ENCODE results near the gene CHCHD6.
A peak's percentile ranks its signal among the peaks of the same experiment; 100 is the strongest.

Gene CHCHD6

DNA sequence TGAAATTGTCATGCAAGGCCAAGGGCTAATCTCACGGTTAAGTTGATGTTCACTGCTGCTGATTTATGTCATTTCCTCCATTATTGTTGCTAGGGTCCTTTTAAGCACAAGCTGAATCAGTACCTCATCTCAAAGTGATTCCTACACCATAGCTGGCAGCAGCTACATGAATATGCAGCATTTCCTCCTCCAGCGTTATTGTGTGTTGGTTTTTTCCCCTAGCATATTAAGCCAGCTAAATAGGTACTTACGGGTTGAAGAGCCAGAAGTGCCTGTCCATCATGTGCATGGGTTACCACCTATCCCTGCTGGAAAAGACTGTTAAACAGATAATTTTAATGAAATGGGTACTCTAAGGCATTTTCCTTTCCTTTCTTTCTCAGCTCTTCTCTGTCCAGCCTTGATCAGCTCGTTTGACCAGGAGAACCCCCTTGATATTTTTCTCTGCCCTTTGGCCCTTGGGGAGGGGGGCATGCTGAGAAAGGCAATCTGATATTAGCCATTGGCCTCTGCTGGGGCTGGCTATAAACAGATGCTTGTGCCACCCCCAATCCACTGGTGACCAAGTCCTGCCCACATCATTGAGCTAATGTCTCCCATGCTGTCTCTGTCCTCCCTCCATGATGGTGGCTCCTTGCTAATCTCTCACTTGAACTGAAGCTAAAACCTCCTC is 163.3 kb downstream of the CHCHD6 start:
- no peak for DNase-seq

DNA sequence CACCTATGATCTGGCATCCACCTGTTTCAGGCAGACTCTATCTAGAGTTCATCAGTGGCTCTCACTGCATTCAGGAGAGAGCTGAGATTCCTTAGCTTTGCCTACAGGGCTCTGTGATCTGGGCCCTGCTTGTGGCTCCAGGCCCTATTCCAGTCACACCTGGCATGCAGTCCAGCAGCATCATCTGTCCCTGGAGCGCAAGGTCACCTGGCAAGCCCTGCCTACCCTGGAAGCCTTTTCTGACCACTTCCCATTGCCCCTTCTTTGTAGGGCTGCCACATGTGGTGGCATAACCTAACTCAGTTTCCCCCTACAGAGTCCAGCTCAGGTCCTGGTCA is 163.8 kb downstream of the CHCHD6 start:
- DNase-seq, result no peak

DNA sequence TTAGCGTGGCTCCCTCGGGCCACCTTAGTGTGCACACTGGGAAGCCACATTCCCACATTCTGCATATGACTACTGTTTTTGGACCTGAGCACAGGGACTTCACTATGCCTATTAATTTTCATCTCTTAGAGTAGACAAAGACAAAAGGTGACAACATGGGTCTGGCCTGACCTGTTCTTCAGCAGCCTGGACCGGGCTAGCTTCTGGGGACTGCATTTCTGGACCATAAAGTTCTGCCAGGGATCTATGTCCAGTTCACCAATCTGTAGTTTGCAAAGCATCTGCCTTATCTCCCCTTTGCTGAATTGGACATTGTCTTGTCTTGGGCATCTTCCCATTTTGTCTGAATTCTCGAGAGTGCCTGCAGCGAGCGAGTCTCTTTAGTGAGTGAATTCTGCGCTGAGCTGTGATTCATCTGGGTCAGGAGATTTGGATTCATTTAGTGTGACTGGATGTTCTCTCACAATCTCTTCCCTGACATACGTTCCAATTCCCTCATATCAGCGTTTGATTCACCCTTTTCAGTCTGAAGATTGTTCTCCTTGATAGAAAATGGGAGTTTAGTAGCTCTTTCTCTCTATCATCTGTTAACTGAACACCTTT is 166.7 kb downstream of the CHCHD6 start:
- DNase-seq, result no peak

DNA sequence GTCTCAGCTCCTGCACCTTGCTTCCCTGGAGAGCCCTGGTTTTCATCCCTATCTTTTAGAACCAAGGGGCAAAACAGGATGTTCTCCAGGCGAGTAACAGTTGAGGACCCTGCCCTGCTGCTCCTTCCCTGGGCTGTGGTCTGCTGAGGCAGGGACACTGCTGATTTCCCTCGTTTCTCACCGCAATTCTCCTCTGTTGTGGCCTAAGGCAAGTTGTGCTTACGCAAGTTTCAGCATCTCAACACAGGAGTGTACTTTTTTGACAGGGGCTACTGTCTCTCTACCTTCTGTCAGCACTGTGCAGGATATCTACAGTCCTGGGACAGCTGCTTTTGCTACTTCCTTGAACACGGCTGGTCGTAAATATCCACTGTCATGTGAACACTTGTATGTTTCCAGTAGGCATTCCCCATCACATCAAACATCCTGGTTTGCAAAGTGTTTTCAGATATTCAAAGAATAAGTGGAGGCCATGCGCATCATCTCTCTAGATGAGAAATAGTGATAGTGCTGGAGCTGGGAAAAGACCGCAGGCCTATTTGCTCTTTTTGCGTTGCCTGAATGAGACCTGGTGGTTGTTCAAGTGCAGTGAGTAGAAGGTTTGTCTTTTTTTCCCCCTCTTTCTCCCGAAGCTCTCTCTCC is 168.8 kb downstream of the CHCHD6 start:
- DNase-seq, result no peak

DNA sequence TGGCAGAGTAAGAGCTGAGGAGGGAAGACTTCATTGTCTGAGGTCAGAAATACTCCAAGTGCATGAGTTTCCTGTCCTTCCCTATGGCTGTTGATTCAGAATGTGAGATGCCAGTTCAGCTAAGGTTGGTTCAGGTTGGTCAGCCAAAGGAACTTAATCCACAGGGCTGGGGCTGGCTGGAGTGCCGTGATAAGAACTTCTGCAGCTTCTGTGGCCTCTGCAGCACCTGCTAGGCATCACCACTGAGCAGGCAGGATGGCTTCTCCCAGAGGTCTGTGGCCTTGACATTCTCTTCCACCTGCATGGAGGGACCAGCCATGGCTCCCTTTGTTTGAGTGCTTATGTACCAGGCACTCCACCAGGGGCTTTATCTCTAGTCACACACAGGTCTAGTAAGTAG is 169.4 kb downstream of the CHCHD6 start:
- no peak for DNase-seq

DNA sequence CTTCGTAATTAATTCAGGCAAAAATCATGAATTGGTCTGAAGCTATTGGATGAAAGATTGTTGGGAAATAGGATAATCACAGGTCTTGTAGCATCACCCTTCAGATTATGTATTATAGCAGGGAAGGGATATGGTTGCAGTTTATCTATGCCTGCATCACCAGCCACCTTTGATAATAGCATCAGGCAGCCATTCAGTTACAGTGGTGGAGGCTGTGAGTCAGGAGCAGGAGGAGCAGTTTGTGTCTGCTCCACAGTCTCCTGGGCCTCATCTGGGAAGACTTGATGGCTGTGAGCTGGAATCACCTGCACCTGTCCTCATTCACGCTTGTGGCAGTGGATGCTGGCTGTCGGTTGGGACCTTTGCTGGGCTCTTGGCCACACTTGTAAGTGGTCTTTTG is 174.6 kb downstream of the CHCHD6 start:
- no peak for DNase-seq

DNA sequence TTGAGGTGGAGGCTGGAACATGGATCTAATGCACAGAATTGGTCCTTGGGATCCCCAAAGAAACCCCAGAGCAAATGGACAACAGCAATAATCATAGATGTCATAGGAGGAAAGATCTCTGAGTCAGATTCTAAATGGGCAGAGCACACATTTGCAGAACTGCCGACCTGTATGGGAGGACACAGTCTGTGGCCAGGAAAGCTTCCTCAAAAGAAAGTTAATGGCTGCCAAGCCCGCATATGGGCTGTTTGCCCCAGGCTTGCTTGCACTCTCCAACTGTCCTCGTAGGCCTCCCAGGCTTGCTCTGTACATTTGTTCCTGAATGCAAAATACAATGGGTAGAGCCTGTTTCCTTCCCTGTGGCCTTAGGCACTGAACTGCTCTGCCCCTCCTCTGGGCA is 176.9 kb downstream of the CHCHD6 start:
- no peak for DNase-seq

DNA sequence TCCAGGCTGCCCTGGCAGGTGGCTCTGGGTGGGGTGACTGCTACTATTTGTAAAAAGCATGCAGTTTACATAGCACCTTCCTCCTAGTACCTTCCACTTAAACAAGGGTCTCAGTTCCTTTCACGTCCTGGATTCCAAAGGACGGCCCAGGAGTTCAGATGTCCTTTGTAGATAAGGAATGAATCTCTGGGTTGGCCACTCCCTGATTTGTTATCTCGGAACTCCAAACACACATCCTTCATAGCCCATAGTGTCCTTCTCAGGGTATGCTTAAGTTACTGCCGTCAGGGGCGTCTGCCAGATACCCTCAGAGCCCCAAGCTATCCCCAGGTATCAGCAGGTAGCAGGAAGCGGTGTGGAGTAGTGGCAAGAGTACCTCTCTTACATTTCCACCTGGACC is 177.8 kb downstream of the CHCHD6 start:
- DNase-seq, result no peak

DNA sequence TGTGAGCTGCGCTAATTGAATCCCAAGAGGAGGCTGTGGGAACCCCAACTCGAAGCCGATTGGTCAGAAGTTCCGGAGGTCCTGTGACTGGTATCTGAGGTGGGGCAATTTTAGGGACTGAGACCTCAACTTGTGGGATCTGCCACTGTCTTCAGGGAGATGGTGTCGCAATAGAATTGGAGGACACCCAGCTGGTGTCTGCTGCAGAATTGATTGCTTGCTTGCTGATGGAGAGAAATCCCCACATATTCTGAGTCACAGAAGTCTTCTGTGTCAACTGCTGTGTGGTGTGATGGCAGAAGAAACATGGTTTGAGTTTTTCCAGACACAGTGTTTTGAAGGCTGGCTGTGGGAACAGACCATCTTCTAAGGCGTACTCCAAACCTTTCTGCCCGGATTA is 179.2 kb downstream of the CHCHD6 start:
- DNase-seq, result no peak

DNA sequence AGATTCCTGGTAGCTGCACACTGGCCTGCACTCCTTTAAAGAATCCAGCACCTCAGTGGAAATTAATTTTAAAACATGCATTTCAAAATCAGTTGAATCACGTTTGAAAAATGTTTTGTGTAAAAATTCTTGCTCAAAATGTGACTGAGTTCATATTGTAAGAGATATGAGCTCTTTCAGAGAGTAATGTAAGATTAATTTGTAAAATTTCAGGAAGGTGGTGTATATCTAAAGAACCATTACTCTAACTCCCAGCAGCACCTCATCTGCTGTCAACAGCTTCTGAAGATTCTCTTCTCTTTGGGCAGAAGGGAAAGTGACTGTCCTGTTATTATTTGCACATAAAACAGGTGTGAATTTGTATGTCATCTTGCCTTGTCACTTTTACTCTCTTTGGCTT is 181.4 kb downstream of the CHCHD6 start:
- DNase-seq, result no peak

DNA sequence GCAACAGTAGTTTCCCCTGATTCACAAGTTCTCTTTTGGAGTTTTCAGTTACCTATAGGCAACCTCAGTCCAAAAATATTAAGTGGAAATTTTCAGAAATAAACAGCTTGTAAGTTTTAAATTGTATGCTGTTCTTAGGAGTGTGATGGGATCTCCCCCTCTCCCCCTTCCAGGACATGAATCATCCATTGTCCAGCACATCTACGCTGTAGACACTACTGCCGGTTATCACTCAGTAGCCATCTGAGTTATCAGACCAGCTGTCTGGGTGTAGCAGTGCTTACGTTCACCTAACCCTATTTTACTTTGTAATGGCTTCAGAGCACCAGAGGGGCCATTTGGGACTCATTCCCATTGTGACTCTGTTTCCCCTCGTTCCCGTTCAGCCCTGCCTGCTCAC is 182.2 kb downstream of the CHCHD6 start:
- DNase-seq, result no peak

DNA sequence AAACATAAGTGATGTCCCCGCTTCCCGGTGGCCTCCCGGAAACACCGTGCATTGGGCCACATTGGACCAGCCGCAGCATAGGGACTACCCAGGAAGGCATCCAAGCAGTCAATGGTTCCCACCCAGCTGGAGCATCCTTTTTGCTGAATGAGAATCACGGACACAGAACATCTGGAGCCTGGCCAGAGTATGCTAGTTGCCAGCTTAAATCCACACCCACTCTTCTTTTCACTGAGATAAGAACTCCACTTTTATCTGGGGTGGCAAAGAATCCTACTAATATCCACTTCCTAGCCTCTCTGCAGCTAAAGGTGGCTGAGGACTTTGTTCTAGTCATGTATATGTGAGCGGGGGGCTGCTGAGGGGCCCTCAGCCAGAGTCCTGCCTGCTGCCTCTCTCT is 183.6 kb downstream of the CHCHD6 start:
- DNase-seq, result no peak

DNA sequence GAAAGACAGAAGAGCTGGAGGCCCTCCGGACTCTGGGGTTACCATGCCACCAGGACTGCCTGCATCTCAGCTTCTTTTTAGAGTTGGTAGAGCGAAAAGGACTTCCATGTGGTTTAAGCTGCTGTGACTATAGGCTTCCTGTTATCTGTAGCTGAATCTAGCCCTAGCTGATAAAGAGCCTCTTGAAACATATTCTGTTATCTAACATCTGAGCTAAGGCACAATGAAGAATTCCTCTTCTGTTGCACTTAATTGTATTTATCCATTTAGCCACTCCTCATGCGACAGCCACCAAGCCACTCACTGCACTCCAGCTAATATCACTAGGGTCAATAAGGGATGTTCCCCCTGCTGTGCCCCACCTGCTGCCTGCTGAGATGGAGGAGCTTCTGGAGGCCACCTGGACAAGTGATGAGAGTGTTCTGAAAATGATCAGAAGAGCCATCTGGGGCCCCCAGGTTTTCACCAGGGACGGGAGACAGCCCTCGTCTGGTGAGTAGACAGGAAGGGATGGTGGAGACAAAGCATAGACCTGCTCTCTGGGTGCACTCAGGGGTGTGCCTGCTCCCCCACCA is 184.2 kb downstream of the CHCHD6 start:
- no peak for DNase-seq

DNA sequence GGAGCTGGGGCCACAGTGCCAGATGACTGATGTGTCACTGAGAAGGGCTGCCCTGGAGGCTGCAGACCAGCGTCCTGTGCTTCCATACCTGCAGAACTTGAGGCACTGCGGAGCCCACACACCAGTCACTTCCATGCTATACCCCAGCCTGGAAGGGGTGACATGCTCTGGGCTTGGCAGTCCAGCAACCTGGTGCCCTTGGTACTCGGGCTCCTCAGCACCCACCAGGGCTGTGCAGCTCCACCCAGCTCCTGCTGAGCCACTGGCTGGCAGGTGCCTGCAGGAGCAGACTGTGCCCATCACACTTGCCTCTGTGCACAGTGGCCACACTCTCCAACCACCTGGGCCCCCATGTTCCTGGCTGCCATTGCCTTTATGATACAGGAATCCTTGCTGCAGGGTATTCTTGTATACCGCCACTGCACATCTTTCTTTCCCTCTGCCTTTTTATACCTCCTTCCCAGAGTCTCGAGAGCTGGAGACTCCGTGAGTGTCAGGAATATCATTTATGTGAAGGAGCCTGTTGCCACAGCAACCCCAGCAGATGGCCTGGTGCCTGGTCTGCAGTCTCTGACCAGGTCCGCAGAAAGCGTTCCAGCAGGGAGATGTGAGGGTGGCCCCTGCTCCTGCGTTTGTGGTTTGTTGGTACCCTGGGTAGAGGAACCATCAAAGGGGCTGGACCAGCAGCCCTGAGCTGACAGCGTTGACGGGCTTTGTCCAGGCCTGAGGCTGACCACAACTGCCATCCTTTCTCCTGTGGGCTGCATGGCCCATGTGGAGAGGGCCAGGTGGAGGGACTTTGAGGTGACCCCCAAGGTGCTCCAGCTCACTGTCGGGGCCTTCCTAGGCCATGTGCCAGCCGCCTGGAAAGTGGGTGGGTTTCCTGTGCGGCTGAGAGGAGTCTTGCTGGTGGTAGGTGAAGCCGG is 185.5 kb downstream of the CHCHD6 start:
- no peak for DNase-seq

DNA sequence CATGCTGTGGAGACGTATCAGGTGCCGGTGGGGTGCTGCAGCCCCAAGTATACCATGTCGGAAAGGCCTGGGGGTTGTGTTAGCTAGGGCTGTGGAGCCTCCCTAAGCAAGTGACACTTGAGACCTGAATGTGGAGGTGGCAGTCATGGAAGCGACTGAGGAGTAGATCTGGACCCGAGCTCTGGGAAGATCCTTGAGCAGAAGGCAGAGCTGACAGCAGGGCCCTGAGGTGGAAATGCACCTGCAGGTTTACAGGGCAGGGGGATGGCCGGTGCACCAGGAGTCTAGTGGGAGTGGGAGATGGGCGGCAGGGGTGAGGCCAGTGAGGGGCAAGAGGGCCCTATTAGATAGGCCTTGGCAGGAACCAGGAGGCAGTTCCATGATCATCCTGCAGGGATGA is 187.1 kb downstream of the CHCHD6 start:
- DNase-seq, result no peak

DNA sequence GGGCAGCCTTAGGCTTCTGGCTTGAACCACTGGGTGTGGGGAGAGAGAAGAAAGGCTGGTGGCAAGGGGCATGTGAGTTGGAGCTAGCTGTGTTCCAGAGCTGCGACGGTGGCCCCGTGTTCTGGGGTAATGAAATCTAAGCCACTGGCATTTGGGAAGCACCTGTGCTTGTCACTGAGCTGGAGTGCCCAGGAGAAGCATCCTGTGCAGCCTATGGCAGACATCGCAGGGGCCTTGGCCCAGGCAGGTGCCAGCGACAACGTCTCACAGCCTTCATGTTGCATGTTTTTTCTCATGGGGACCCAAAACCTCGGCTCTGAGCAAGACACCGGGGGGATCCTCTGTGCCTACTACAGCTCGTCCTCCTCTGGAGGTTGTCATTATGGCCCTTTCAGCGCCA is 187.8 kb downstream of the CHCHD6 start:
- no peak for DNase-seq

DNA sequence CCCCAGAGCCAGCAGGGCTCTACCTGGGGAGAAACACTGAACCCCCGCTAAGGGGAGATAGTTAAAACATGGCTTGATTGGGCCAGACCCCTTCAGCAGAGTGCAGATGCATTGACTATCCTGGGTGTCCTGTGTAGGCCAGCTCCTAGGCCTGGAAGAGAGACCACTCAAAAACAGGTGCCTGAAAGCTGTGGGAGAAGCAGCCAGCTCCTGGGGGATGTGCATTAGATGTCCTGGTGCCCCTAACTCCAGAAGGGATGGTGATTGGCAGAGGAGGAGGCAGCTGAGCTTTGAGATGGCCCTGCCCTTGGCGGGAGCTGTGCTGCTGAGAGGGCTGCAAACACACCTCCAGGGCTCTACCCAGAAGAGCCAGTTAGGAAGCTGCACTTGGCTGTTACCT is 189.6 kb downstream of the CHCHD6 start:
- DNase-seq, result no peak

DNA sequence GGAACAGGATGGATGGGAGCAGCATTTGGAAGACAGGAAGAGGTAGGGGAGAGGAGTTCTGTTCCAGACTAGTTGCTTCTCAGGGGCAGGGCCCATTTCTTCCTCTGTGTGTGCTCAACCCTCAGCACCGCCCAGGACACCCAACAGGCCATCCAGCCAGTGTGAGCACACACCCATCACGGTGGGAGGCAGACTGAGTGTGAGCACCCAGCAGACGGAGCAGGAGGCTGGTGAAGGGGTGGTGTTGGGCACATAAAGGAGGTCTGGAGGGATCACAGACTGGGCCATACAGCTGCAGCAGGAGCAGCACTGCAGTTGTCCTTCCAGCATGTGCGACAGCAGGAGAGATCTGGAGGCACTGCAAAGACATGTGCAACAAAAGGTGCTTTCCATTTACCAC is 190.4 kb downstream of the CHCHD6 start:
- no peak for DNase-seq

DNA sequence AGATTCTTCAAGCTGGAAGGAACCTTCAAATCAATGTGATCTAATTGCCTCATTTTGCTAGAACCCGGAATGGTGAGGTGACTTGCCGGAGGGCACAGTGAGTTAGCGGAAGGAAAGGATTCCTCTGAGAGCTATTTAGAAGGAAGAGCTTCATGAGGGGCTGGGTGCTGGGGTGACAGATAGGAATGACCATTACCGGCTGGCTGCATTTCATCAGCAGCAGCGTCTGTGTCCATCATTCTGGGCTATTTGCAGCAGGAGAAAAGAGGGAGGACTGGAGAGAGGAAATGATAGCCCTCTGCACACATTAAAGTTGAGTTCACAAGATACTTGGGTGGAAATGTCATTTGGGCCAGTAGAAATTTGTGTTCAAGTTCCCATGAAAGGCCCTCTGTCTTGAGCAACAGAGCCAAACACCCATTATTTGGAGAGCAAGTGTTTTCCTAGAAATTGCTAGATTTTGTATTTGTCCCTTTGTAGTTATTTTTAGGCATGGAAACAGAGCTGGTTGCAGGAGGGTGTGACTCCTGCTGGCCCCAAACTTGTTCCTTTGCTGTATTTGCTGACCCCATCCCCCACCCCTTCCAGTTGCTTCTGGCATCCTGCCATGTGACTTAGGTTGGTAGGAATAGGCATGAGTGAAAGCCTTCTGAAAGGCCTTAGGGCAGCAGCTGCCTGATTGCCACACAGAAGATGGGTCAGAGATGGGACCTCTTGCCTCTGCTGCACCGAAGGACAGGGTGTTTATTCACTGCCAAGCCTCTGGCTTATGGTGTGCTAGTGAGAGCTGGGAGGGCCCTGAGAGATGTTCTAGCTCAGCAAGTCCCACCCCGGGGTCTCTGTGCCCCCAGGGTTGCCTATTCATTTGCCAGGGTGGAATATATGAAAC is 191.4 kb downstream of the CHCHD6 start:
- DNase-seq, result peak; percentile 54

DNA sequence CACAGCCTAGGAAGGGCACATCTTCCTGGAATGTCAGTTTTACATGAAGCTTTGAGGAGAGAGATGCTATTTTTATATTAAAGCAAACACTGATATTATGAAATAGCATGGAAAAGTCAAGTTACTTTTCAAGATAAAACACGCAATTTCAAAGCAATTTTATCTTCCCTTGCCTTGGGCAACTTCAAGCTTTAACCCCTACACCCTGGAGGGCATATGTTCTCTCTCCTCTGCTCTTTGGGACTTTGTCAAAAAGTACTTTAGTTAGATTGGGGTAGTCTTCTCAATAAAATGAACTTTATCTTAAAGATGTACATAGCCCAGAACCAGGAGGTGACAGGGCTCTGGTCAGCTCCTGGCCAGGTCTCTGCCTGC is 192.0 kb downstream of the CHCHD6 start:
- no peak for DNase-seq

DNA sequence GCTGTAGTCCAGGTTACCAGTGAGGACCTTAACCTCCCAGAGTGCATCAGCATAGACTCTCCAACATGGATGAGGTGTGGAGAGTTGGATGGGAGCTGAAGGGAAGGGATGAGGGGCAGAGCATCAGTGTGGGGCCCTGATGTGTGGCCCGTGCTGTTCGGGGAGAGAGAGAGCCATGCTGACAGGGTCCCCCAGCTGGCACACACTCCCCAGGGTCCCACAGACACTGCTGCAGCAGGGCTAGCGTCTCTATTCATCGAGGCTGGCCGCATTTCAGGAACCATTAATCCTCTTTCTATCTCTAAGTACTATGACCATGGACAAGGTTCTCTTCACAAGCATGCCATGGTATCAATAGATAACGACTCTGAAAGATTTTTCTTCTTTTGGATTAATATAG is 192.9 kb downstream of the CHCHD6 start:
- no peak for DNase-seq

DNA sequence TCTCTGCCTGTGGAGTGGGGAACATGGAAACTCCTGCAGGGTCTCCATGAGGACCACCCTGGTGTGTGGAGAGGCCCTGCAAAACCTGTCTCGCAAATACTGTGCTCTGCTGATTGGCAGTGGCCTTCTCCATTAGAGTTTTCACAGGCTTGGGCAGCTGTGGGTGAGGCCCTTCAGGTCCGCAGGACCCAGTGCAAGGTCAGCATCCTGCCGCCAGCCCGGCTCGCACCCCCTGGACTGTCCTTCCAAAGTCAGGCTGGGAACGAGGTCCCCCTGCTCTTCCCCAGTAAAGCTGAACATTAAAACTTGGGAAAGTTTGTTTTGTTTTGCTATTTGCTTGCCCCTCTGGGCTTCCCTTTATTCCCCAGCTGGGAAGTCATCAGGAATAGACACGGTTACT is 193.9 kb downstream of the CHCHD6 start:
- DNase-seq, result no peak

Measured in T1000 (cell line).